ENCODE results near the gene DVL2.

GRCh38 chr17:7249214-7249613 lies 14.9 kb upstream of the DVL2 start:
- no peak for TF ChIP-seq CTCF (IDR thresholded peaks at IDR 0.05)
- no peak for TF ChIP-seq POLR2A (IDR thresholded peaks at IDR 0.05)

Data from lower leg skin (tissue), 3 donors.